HG03108 (cell line): ENCODE measurements around the gene PEX11G.

Experiments
- ATAC-seq: cut with Tn5 transposase; IDR thresholded peaks from one replicate; pipeline ENCODE4 v1.9.1; 2021; ENCODE audit warnings: moderate library complexity; ENCODE audit not compliant: unreplicated experiment

PEX11G gene

DNA sequence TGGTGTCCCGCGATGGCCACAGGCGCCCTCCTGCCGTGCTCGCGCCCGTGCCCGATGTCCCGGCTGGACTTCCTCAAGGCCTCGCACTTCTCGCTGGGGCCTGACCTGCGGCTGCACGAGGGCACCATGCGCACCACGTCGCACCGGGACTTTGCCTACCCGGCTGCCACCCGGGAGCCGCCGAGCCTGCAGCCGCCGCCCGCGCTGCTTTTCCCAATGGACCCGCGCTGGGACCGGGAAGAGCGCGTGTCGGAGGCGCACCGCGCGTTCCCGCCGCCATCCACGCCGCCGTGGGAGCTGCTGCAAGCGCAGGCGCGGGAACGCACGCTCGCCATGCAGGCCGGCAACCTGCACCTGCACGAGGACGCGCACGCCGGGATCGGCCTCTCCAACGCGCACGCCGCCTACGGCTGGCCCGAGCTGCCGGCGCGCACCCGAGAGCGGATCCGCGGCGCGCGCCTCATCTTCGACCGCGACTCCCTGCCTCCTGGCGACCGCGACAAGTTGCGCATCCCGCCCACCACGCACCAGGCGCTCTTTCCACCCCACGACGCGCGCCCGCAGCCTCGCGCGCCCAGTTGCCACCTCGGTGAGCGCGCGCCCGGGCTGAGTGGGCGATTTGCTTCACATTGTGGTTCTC is 12.1 kb upstream of the PEX11G start:
- no peak for ATAC-seq

DNA sequence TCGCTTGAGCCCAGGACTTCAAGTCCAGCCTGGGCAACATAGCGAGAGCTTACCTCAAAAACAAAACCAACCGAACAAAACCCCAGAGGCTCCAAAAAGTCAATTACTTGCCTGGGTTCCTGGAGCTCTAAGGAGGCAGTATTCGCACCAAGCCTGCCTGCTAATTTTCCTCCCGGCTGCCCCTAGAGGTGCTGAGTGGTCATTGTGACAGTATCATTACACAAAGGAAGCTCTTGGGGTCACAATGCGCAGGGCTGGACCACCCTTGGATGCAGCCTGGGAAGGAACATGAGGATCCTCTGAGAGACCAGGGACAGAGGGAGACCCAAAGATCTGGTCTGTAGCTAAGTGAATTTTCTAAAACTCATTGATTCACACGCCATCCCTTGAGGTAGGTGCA is 8.5 kb upstream of the PEX11G start:
- no peak for ATAC-seq

DNA sequence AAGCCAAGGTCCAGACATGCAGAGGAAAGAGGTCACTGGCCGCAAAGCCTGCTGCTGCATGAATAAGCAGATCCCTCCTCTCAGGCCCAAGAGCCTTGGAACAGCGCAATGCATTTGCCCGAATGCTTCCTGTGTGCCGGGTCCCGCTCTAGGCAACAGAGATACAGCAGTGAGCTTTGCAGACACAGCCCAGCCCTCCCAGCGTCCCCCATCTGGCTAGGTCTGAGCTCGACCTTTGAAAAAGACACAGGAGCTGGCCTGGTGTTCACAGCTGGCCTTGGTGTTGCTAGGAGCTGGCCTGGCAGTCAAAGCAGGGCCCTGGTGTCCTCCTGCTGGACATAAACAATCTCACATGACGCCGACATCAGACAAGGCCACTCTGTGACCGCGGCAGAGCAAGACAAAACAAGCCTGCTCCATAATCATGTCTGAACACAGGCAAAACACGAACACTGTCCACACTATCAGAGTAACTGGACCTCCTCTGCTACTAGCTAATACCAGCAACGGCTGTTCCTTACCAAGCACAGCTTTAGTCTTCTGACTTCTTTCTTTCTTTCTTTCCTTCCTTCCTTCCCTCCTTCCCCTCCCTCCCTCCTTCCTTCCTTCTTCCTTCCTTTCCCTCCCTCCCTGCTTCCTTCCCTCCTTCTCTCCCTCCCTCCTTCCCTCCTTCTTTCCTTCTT is 5.7 kb upstream of the PEX11G start:
- no peak for ATAC-seq

DNA sequence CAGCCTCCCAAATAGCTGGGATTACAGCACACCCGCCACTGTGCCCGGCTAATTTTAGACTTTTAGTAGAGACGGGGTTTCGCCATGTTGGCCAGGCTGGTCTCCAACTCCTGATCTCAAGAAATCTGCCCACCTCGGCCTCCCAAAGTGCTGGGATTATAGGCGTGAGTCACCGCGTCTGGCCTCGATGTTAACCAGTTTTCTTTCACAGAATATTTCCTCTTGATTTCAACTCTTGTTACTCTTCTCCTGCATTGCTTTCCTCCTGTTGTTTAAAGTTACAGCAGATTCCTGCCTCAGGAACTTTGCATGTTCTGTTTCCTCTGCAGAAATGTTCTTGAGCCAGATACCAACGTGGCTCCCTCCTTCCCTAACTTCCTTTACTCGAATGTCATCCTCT is 3.7 kb upstream of the PEX11G start:
- ATAC-seq, result no peak

DNA sequence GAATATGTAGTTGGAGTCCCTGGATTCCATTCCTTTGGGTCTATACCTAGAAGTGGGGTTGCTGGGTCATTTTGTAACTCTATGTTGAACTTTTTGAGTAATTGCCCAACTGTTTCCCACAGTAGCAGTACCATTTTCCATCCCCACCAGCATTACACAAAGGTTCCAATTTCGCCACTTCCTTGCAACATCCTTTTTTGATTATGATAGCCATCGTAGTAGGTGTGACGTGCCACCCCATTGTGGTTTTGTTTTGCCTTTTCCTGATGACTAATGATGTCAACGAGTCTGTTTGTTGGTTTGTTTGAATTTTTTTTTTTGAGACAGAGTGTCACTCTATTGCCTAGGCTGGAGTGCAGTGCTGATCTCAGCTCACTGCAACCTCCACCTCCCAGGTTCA is 3.3 kb upstream of the PEX11G start:
- ATAC-seq, result no peak

DNA sequence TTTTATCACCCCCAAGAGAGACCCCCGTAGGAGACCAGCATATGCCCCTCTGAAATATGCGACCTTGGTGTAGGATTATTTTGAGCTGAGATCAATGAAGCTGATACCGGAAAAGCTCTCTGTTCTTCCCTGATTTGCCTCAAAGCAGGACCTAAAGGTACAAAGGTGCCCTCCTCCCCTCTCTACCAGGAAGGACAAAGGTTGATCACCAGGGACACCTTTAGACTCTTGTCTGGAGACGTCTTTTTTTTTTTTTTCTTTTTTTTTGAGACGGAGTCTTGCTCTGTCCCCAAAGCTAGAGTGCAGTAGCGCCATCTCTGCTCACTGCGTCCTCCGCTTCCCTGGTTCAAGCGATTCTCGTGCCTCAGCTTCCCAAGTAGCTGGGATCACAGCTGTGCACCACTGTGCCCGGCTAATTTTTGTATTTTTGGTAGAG is 792 bp upstream of the PEX11G start:
- no peak for ATAC-seq

DNA sequence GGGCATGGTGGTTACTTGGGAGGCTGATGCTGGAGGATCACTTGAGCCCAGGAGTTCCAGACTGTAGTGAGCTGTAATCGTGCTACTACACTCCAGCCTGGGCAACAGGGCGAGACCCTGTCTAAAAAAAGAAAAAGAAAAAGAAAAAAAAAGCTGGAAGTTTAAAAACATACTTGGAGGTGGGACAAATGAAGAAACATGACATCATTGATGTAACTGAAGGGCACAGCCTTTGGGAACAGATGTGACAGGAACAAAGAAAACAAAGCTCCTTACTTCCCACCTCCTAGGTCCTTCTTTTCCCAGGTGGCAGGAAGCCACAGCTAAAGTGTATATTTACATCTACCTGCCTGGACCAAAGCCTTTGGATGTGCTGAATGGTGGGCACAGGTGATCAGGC is 1.9 kb downstream of the PEX11G start:
- ATAC-seq, result no peak

DNA sequence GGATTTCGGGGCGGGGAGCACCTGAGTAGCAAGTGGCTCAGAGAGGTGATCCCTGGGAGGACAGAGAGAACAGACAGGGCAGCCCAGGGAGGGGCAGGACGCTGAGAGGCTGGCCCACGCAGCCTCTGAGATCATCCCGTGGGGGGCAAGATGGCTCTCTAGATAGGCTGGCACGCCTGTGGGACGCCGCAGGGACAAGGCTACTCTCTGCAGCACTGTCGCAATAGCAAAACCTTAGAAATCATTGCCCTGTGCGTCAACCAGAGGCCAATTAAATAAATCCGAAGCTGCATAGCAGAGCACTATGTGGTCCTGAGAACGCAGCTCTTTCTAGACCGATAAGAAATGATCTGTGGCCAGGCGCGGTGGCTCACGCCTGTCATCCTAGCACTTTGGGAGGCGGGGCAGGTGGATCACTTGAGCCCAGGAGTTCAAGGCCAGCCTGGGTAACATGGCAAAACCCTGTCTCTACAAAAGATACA is 5.1 kb downstream of the PEX11G start:
- no peak for ATAC-seq

DNA sequence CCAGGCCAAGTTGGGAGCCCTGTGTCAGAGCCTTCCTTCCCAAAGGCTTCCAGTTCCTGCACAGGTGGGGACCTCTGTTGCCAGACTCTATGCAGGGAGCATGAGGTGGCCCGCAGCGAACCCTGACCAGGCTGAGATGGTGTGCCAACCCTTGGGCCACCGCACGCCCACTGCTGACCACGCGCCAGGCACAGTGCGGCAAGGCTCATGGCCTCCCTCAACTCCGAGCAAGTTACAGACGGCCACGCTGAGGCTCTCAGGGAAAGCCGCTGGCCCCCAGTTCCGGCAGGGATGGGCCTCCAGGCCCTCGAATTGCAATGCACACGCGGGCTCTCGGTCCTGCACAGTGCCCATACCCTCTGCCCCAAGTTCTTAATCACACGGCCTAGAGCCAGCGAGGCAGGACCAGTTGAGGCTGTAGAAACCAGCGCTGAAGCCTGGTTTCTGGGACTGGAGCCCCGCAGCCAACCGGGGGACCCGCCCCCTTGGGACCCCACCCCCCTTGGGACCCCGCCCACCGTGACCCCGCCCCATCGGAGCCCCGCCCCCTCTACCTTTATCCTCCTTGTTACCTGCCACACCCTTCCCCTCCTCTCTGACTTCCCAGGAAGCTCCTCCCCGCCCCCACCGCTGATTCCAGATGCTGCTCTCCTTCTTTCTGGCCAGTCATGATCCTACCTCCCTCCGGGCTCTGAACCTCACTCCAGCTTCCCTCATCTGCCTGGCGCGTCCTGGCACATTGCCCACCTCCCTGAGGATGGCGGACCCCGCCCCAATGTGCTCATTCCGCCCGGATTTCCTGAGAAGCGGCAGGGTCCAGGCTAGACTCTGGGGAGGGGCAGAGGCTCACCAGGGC is 6.0 kb downstream of the PEX11G start:
- no peak for ATAC-seq

DNA sequence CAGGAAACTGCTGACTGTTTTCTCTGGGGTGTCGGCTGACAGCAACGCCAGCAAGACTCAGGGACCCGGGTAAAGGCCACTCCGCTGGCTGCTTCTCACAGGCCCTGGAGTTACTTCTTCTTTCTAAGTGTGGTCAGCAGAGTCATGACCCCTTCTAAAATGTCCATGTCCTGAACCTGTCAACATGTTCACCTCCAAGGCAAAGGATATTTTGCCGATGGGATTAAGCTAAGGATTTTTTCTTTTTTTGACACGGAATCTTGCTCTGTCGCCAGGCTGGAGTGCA is 7.9 kb downstream of the PEX11G start:
- ATAC-seq, result no peak

DNA sequence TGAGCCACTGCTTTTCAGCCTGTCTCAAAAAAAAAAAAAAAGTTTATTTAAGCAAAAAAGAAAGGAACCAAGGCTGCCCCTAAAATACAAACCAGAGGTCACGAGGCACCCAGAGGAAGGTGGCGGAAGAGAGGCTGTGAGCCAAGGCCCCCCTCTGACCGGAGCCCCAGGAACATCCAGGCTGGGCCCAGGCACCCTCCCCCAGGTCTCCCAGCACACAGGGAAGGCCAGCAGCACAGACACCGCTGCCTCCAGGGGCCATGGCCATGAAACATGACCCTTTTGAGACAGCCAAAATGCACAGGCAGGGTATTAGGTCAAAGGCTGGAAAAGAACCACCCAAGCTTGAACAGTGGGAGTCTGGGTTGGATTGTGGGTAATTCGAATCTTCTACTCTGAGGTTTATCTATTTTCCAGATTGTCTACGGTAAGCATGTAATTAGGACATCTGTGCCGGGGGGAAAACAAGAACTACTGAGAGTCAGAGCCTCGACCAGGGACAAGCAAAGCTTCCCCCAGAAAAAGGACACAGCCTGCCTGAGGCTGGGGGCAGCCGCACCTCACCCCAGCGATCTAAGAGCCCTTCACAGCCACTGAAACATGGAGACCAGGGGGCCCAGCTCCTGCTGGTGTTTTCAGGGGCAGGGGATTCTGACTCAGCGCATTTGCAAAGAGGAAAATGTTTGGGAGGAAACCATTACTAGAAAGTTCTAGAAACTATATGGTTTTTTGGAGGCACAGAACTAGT is 8.4 kb downstream of the PEX11G start:
- no peak for ATAC-seq

DNA sequence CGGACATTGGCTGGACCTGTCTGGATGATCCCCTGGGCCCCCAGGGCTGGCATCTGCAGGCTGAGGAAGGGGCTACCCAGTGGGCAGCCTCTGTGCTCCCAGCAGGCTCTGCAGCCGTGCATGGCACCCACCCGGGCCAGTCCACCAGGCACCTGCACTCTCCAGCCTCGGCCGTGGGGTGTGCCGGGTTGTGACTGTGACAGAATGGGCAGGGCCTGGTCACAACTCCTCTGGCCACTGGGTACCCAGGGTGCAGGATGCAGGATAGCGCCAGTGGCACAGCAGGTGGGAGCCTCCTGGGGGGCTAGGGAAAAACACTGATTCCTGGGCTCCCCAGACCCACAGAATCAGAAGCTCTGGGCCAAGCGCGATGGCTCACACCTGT is 10.0 kb downstream of the PEX11G start:
- ATAC-seq, result no peak

DNA sequence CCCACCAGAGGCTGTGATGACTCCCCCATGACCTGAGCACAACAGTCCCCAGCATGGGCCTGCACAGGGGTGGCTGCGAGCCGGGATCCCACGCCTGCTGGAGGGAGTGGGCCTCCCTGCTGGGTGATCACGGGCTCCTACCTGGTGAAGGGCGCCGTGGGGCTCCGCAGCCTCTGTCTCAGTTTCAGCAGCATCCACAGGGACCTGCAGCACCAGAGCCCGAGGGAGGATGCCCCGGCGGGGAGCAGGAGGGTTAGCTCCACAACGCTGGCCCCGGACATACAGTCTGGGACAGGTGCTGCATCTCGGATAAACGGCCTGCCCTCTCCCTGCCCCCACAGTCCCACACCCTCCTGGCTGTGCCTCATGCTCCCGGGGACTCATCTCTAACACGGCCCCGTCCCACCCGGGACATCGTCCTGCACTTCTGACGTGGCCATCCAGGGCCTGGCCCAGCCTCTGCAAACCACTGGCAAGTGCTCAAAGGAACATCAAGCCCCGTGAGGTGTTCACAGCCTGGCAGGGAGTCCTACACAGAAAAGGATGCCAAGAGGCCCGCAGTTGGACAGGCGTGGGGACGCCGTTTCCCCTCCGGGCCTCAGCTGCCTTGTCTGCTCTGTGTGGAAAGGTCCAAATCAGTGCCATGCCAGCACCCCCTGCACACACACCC is 10.5 kb downstream of the PEX11G start:
- ATAC-seq, result no peak

DNA sequence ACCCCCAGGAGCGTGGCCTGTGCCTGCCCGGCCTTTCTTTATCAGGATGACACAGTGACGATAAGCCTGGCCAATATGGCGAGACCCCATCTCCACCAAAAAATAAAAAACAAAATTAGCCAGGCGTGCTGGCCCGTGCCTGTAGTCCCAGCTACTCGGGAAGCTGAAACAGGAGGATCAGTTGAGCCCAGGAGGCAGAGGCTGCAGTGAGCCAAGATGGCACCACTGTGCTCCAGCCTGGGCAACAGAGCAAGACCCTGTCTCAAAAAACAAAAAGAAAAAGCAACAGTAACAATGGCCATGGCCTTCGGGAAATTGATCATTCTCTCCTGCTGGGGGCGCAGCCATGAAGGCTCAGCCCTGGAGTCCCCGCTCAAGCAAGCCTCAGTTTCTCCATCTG is 11.1 kb downstream of the PEX11G start:
- no peak for ATAC-seq

DNA sequence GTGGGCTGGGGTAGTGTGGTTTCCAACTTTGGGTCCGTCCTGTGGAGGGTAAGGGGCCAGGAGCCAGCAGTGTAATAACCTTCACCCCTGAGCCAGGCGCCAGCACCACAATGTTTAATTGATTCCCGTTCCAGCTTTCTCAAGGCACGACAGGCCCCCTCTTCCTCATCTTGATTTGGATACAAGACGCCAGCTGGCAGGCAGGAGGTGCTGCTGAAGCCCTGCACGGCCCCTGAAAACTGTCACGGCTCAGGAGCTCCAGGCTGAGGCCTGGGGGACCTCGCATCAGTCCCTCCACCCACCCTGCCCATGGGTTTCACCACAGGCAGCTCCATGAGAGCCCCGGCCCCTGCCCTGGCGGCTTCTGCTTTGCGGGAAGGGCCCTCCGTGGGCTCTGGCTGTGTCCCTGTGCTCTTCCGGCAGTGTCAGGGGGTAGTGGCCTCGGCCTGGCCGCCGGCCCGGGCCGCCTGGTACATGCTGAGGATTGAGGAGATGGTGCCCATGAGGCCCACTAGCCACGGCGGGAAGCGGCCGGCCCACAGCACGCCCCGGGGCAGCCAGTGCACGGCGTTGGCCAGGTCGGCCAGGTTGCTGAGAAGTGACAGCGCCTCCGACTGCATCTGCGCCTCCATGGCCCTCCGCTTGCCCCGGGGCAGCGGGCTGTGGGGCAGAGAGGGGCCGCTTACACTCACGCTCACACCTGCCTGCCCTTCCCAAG is 11.9 kb downstream of the PEX11G start:
- no peak for ATAC-seq

DNA sequence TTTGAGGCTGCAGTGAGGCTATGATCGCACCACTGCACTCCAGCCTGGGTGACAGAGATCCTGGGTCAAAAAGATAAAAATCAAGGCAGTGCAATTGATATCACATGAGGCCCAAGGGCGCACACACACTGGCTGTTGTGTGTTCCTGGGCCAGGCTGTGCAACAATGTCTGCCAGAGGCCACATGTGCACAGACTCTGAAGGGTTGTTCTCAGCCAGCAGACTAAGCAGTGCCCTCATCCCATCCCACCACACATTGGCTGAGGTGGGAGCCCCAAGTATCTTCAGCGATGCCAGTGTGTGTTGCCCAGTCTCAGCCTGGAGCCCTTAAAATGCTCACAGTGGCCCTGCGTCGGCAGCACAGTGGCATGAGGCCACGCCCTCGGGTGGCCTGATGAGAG is 12.6 kb downstream of the PEX11G start:
- ATAC-seq, result no peak

DNA sequence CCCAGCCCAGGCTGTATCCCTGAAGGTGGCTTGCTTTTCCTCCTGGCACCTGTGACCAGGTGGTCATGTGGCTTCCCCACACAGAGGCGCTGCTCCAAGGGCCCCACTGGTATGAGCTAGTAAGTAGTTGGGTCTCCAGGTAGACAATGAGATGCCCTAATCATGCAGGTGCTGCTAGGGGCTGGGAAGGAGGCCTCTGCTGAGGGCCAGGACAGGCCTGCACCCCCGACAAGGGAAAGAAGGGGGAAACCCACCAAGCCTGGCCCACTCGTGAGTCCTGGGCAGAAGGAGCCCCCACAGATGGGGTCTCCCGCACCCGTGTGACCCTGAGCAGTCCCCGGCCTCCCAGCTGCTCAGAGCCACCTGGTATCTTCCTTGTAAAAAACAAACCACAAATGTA is 13.2 kb downstream of the PEX11G start:
- no peak for ATAC-seq

DNA sequence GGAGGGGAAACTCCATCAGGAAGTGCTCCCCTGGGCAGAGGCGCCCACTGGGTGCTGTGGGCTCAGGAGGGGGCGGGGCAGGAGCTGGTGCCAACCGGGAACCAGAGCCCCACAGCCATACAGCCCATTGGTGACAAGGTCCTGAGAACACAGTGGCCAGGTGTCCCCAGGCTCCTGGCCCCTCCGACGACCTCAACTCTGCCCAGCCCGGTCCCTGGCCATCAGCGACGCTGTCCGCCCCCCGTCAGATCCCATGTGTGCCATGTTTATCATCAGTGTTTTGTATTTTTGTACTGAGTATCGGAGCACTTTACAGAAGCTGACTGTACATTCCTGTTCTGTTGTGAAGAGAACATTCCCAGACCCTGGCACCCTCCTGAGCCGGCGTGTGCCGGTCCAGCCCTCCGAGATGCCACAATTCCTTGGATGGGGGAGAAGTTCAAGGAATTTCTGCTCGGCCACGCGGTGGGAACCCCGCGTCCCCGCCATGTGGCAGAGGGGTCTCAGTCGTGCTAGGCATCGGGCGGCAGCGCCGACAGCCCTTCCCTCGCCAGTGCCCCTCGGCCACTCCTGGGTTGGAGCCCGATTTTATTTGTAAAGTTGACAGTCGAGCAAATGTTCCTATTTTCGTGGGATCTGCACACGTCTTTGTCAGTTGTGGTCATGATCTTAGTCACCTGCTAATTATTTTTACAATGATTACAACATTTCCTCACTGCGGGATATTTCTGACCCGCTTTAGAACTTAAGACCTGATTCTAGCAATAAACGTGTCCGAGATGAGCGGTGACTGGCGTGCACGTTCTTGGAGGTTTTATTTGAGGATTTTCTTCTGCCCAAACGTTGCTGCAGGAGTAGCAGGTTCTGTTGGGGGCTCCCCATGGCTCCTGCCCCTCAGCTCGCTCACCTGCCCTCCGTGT is 16.9 kb downstream of the PEX11G start:
- ATAC-seq, result no peak
